H1 (cell line): ENCODE results near the gene ZYG11B. TPM values are rescaled to one million over a fixed set of nuclear protein-coding genes. Genes with fewer than 3 reads are reported as not detected.

ENCODE experiments used
- CTCF ChIA-PET: fragments of 300-600 bp; sonication (Branson Sonifier 250); formaldehyde crosslinking; loops from one replicate; lab custom pipeline; 2021; ENCODE audit not compliant: partially characterized antibody; lab: Charles Lee
- POLR2A ChIA-PET: fragments of 300-600 bp; sonication (Branson Sonifier 250); formaldehyde crosslinking; loops from one replicate; lab custom pipeline; 2021; ENCODE audit warnings: inconsistent platforms; ENCODE audit not compliant: partially characterized antibody; lab: Charles Lee
- DNase-seq, 2 experiments: peaks; one replicate each; pipeline versions ENCODE4 v3.0.0 to v3.0.0-alpha.2; 2010 to 2022; ENCODE audit warnings: low spot score in 2 of 2, low read depth in 1 of 2, mixed read lengths in 1 of 2
- FAIRE-seq: peaks from 2 replicates; lab custom pipeline; 2011; peaks lifted over from hg19 to GRCh38; lab: Jason Lieb, UNC
- H2AFZ ChIP-seq: 2 replicates; pipeline ENCODE4 v1.8.1; 2012; ENCODE audit warnings: low read length, inconsistent platforms
- H2AK5ac ChIP-seq: 2 replicates; pipeline ENCODE4 v1.6.1; 2013; ENCODE audit warnings: low read depth, low read length
- H2BK120ac ChIP-seq: replicated peaks from 2 replicates; pipeline ENCODE3; 2013; ENCODE audit warnings: low read depth, low read length, inconsistent platforms
- H2BK12ac ChIP-seq: 2 replicates; pipeline ENCODE4 v1.6.1; 2013; ENCODE audit warnings: low read depth, low read length
- H2BK15ac ChIP-seq: 2 replicates; pipeline ENCODE4 v1.6.1; 2013; ENCODE audit warnings: low read length
- H2BK20ac ChIP-seq: 2 replicates; pipeline ENCODE4 v1.6.1; 2013; ENCODE audit warnings: low read length
- H2BK5ac ChIP-seq: 2 replicates; pipeline ENCODE4 v1.6.1; 2013; ENCODE audit warnings: low read depth, low read length
- H3K14ac ChIP-seq: 2 replicates; pipeline ENCODE4 v1.6.1; 2013; ENCODE audit warnings: inconsistent platforms; ENCODE audit not compliant: insufficient read length
- H3K18ac ChIP-seq: 2 replicates; pipeline ENCODE4 v1.6.1; 2013; ENCODE audit warnings: low read length; ENCODE audit errors: extremely low read depth
- H3K23ac ChIP-seq: 2 replicates; pipeline ENCODE4 v1.6.1; 2013; ENCODE audit warnings: inconsistent platforms; ENCODE audit not compliant: insufficient read length
- H3K23me2 ChIP-seq: 2 replicates; pipeline ENCODE4 v1.6.1; 2013; ENCODE audit warnings: low read depth, low read length
- H3K27ac ChIP-seq: 2 replicates; pipeline ENCODE4 v1.6.1; 2011; ENCODE audit warnings: low read depth, low read length, inconsistent platforms
- H3K27me3 ChIP-seq, 4 experiments: replicated peaks in 1 of 4; 1 replicate in 1 of 4; 2 replicates in 3 of 4; pipeline versions ENCODE4 v1.6.1 to v1.8.1; 2011 to 2013; ENCODE audit warnings: low read length in 3 of 4, mild to moderate bottlenecking in 3 of 4, inconsistent platforms in 2 of 4, mixed read lengths in 2 of 4, moderate library complexity in 1 of 4; ENCODE audit not compliant: control insufficient read depth in 3 of 4, insufficient read depth in 3 of 4; ENCODE audit errors: extremely low read depth in 1 of 4
- H3K36me3 ChIP-seq, 4 experiments: 2 replicates each; pipeline versions ENCODE4 v1.6.1 to v1.8.1; 2011 to 2013; ENCODE audit warnings: mild to moderate bottlenecking in 4 of 4, low read length in 3 of 4, moderate library complexity in 2 of 4, control low read depth in 1 of 4, inconsistent platforms in 1 of 4; ENCODE audit not compliant: insufficient read depth in 4 of 4, control insufficient read depth in 2 of 4
- H3K4ac ChIP-seq: replicated peaks from 2 replicates; pipeline ENCODE3; 2013; ENCODE audit warnings: low read length, low read depth, mixed read lengths, inconsistent platforms; ENCODE audit not compliant: insufficient read length
- H3K4me1 ChIP-seq, 4 experiments: replicated peaks in 1 of 4; 1 replicate in 1 of 4; 2 replicates in 3 of 4; pipeline versions ENCODE4 v1.6.1 to v1.8.1; 2011 to 2013; ENCODE audit warnings: low read length in 3 of 4, inconsistent platforms in 2 of 4, mixed read lengths in 1 of 4; ENCODE audit not compliant: insufficient read depth in 4 of 4, control insufficient read depth in 3 of 4
- H3K4me2 ChIP-seq, 2 experiments: 2 replicates each; pipeline versions ENCODE4 v1.6.1 to v1.8.1; 2011 to 2013; ENCODE audit warnings: low read depth in 2 of 2, low read length in 2 of 2, control low read depth in 1 of 2, inconsistent platforms in 1 of 2, mild to moderate bottlenecking in 1 of 2; ENCODE audit not compliant: insufficient read depth in 1 of 2
- H3K4me3 ChIP-seq, 4 experiments: fragments of 200-600, 300-600 bp in 1 of 4; sonication (generic), shearing (Covaris generic), sonication (Bioruptor Twin) in 1 of 4; 2 replicates each; pipeline versions ENCODE4 v1.5.1 to v1.8.1; 2011 to 2016; ENCODE audit warnings: low read length in 4 of 4, low read depth in 3 of 4, control low read depth in 2 of 4, inconsistent platforms in 2 of 4, mild to moderate bottlenecking in 2 of 4, mixed read lengths in 1 of 4, moderate library complexity in 1 of 4; ENCODE audit not compliant: insufficient read depth in 2 of 4; ENCODE audit errors: extremely low read depth in 1 of 4
- H3K56ac ChIP-seq: replicated peaks from 2 replicates; pipeline ENCODE3; 2013; ENCODE audit warnings: low read depth, mild to moderate bottlenecking, mixed read lengths, low read length, inconsistent platforms; ENCODE audit not compliant: insufficient read length
- H3K79me1 ChIP-seq: 2 replicates; pipeline ENCODE4 v1.6.1; 2013; ENCODE audit warnings: low read depth, low read length, control low read depth
- H3K79me2 ChIP-seq, 2 experiments: 2 replicates each; pipeline versions ENCODE4 v1.6.1 to v1.8.1; 2012 to 2013; ENCODE audit warnings: low read length in 2 of 2, mild to moderate bottlenecking in 2 of 2, inconsistent platforms in 1 of 2; ENCODE audit not compliant: insufficient read depth in 2 of 2, control insufficient read depth in 1 of 2
- H3K9ac ChIP-seq, 4 experiments: replicated peaks in 1 of 4; 1 replicate in 1 of 4; 2 replicates in 3 of 4; pipeline versions ENCODE4 v1.6.1 to v1.8.1; 2011 to 2013; ENCODE audit warnings: low read depth in 3 of 4, low read length in 3 of 4, control low read depth in 2 of 4, mild to moderate bottlenecking in 2 of 4, moderate library complexity in 2 of 4, inconsistent platforms in 1 of 4; ENCODE audit errors: extremely low read depth in 1 of 4
- H3K9me3 ChIP-seq, 2 experiments: 2 replicates each; pipeline versions ENCODE4 v1.6.1 to v1.8.1; 2012 to 2013; ENCODE audit warnings: mild to moderate bottlenecking in 2 of 2, moderate library complexity in 2 of 2, control low read depth in 1 of 2, inconsistent platforms in 1 of 2, low read depth in 1 of 2, low read length in 1 of 2, mixed read lengths in 1 of 2; ENCODE audit not compliant: insufficient read depth in 2 of 2
- H4K20me1 ChIP-seq, 2 experiments: replicated peaks in 1 of 2; 2 replicates each; pipeline versions ENCODE3 to v1.8.1; 2011 to 2013; ENCODE audit warnings: inconsistent platforms in 2 of 2, low read length in 2 of 2, mild to moderate bottlenecking in 1 of 2; ENCODE audit not compliant: insufficient read depth in 2 of 2, control insufficient read depth in 1 of 2
- H4K5ac ChIP-seq: 2 replicates; pipeline ENCODE4 v1.6.1; 2013; ENCODE audit warnings: low read length, low read depth, mixed read lengths, inconsistent platforms; ENCODE audit not compliant: insufficient read length
- H4K8ac ChIP-seq: 2 replicates; pipeline ENCODE4 v1.8.0; 2013; ENCODE audit warnings: mild to moderate bottlenecking, moderate library complexity, low read length, inconsistent platforms; ENCODE audit not compliant: insufficient read depth; ENCODE audit errors: extremely low read depth
- H4K91ac ChIP-seq: replicated peaks from 2 replicates; pipeline ENCODE3; 2013; ENCODE audit warnings: low read length, mixed read lengths, inconsistent platforms; ENCODE audit not compliant: insufficient read length
- HDAC6 ChIP-seq: IDR thresholded peaks from one replicate; pipeline ENCODE4 v1.7.1; 2012; ENCODE audit warnings: low read depth, mild to moderate bottlenecking, inconsistent platforms, low read length, moderate library complexity
- KDM1A ChIP-seq: fragments of 200-600, 300-600 bp; sonication (generic); IDR thresholded peaks from 2 replicates; pipeline ENCODE4 v1.7.1; 2016; ENCODE audit warnings: mild to moderate bottlenecking, low read length, borderline replicate concordance
- MAX ChIP-seq: IDR thresholded peaks from 2 replicates; pipeline ENCODE4 v1.6.1; 2012; ENCODE audit warnings: inconsistent platforms
- PHF8 ChIP-seq: fragments of 200-600 bp; sonication (generic); conservative IDR thresholded peaks from 2 replicates; pipeline ENCODE4 v1.7.1; 2012; ENCODE audit warnings: low read depth, mild to moderate bottlenecking, inconsistent platforms, low read length, moderate library complexity
- POLR2AphosphoS5 ChIP-seq: IDR thresholded peaks from 2 replicates; pipeline ENCODE4 v1.6.1; 2011; ENCODE audit warnings: low read depth, low read length
- POU5F1 ChIP-seq: IDR thresholded peaks from 2 replicates; pipeline ENCODE4 v1.6.1; 2011; ENCODE audit warnings: low read depth, mild to moderate bottlenecking, low read length, moderate library complexity
- SRF ChIP-seq: IDR thresholded peaks from 2 replicates; pipeline ENCODE4 v1.6.1; 2011; ENCODE audit warnings: mild to moderate bottlenecking, low read depth, low read length, moderate library complexity
- WGBS, 2 experiments: shearing (Covaris generic) in 1 of 2; methylation state at CpG; one replicate each; pipeline versions ENCODE4 v1.1.6 to v1.1.7; 2013 to 2015; ENCODE audit warnings: low lambda C conversion rate in 2 of 2, mixed read lengths in 2 of 2, inconsistent platforms in 1 of 2, low coverage in 1 of 2, missing lambda C conversion rate in 1 of 2; ENCODE audit not compliant: insufficient replicate concordance in 2 of 2, insufficient coverage in 1 of 2, insufficient read length in 1 of 2; ENCODE audit errors: extremely low coverage in 1 of 2, missing lambda C conversion rate in 1 of 2; 5-methylcytosine and 5-hydroxymethylcytosine counted together
- polyA plus RNA-seq, 7 experiments: library from polyadenylated mRNA; depleted of rRNA in 3 of 7; stranded (reverse) in 5 of 7; unstranded in 2 of 7; fragments of >200 nt in 5 of 7; fragments of 200-250 nt in 2 of 7; gene quantifications; 1 replicate in 5 of 7; 2 replicates in 1 of 7; 4 replicates in 1 of 7; pipeline versions ENCODE4 v1.2.1 to v1.2.3, GENCODE V29; 2011 to 2013; ENCODE audit warnings: missing spikeins in 2 of 7, mixed read lengths in 2 of 7
- total RNA-seq: library from RNA; stranded (reverse); fragmentation: NEBNext Ultra II Directional; extraction: Animal tissue kit (Norgen Biotek cat#: 25700); gene quantifications from 2 replicates; pipeline ENCODE4 v1.2.1, GENCODE V29; 2021

Gene ZYG11B
- total and polyA plus RNA-seq, 2 of the 8 experiments (the other 6 are each of a cell fraction or from before 2014, with no cell fraction given) = 4.4 to 20.9 TPM

- Histone ChIP-seq H3K36me3 (no peaks in the 10 kb centered on the region), H4K20me1 (no peaks in the 10 kb centered on the region), H3K18ac (no peak overlapping the region), H3K4me1 (no peaks in the 10 kb centered on the region), H4K91ac (no peak overlapping the region), H3K4me3 (no peak overlapping the region), H2AK5ac (no peak overlapping the region), H4K8ac (no peak overlapping the region), H3K27ac (no peak overlapping the region), H3K9me3 (no peaks in the 10 kb centered on the region), H3K56ac (no peak overlapping the region), H2BK12ac (no peak overlapping the region), H3K27me3 (no peaks in the 10 kb centered on the region), H2BK20ac (no peak overlapping the region), H3K23me2 (0 out of 2 replicates have a peak, but pooled peaks cover 2% of the 10 kb centered on the region), H3K9ac (no peak overlapping the region), H2AFZ (no peak overlapping the region), H3K79me2 (no peaks in the 10 kb centered on the region), H2BK120ac (no peak overlapping the region), H4K5ac (no peak overlapping the region), H3K14ac (no peak overlapping the region), H3K4ac (no peak overlapping the region), H3K23ac (no peak overlapping the region), H3K79me1 (peaks cover 2% of the 10 kb centered on the region; the same call in 1 of the 2 replicates), H2BK15ac (no peak overlapping the region), H3K4me2 (no peak overlapping the region), H2BK5ac (no peak overlapping the region)
- CTCF ChIA-PET = interaction anchor here (1.9 kb wide), 1 partner anchor 11 kb away, joined by 5 read pairs; no protein-coding TSS in a partner anchor
- POLR2A ChIA-PET = no interaction called here
- DNase-seq (no peak), FAIRE-seq (no peak)
- WGBS, 2 experiments = 95% methylated on average over 4 of the region's 4 CpGs; no CpG with 5 or more reads in 1 of the 2 experiments
- no peak for TF ChIP-seq POLR2AphosphoS5
- TF ChIP-seq MAX = no peak
- no peak for TF ChIP-seq PHF8
- no peak for TF ChIP-seq POU5F1
- no peak for TF ChIP-seq SRF
- no peak for TF ChIP-seq HDAC6
- TF ChIP-seq KDM1A = no peak
These were observed 41.5 kb downstream of the ZYG11B start for GRCh38 chr1:52767596-52768280.
